Lung (tissue), 12 donors: ENCODE data around the gene ATP6AP2. TPM values are rescaled to one million over a fixed set of nuclear protein-coding genes. Genes with fewer than 3 reads are reported as not detected.

Experiments used
- ATAC-seq: fragments of 200-7000 bp; cut with Tn5 transposase; one replicate; pipeline ENCODE4 v1.9.1; 2020; ENCODE audit warnings: moderate number of reproducible peaks; ENCODE audit not compliant: insufficient read depth, low FRiP score
- DNase-seq, 3 donors: peaks; one replicate each; pipeline ENCODE4 v3.0.0-alpha.2; 2013 to 2017
- H3K27ac ChIP-seq, 2 donors: one replicate each; pipeline ENCODE4 v1.5.1; 2013; ENCODE audit warnings: mild to moderate bottlenecking in 2 of 2, moderate library complexity in 2 of 2, control low read depth in 1 of 2, inconsistent platforms in 1 of 2, low read depth in 1 of 2, low read length in 1 of 2
- H3K27me3 ChIP-seq, 3 donors: one replicate each; pipeline ENCODE4 v1.5.1; 2013; ENCODE audit warnings: low read length in 2 of 3; ENCODE audit not compliant: control insufficient read depth in 3 of 3, insufficient read depth in 3 of 3
- H3K36me3 ChIP-seq, 4 donors: one replicate each; pipeline ENCODE4 v1.5.1; 2013; ENCODE audit warnings: low read length in 4 of 4, mild to moderate bottlenecking in 1 of 4, moderate library complexity in 1 of 4; ENCODE audit not compliant: control insufficient read depth in 4 of 4, insufficient read depth in 4 of 4
- H3K4me1 ChIP-seq, 5 donors: one replicate each; pipeline ENCODE4 v1.5.1; 2013; ENCODE audit warnings: low read length in 5 of 5, mild to moderate bottlenecking in 2 of 5, moderate library complexity in 1 of 5; ENCODE audit not compliant: control insufficient read depth in 5 of 5, insufficient read depth in 5 of 5
- H3K4me3 ChIP-seq: one replicate; pipeline ENCODE4 v1.5.1; 2013; ENCODE audit warnings: mild to moderate bottlenecking, control low read depth, moderate library complexity
- H3K9ac ChIP-seq, 2 donors: one replicate each; pipeline ENCODE4 v1.5.1; 2013; ENCODE audit warnings: low read length in 2 of 2, control low read depth in 1 of 2; ENCODE audit not compliant: insufficient read depth in 1 of 2
- H3K9me3 ChIP-seq, 4 donors: one replicate each; pipeline ENCODE4 v1.5.1; 2013; ENCODE audit warnings: low read length in 3 of 4, mild to moderate bottlenecking in 1 of 4, moderate library complexity in 1 of 4; ENCODE audit not compliant: control insufficient read depth in 4 of 4, insufficient read depth in 3 of 4
- CTCF ChIP-seq: IDR thresholded peaks from 2 replicates; pipeline ENCODE4 v1.5.1; 2012; ENCODE audit warnings: mild to moderate bottlenecking; ENCODE audit errors: control extremely low read depth, extremely low read depth
- WGBS, 2 donors: extraction: QIAGEN DNeasy Blood & Tissue Kit; methylation state at CpG; one replicate each; pipeline ENCODE4 v1.1.7; 2013; 5-methylcytosine and 5-hydroxymethylcytosine counted together
- polyA plus RNA-seq, 2 donors: library from polyadenylated mRNA; stranded (reverse); fragments of 200-250 nt; gene quantifications; one replicate each; pipeline ENCODE4 v1.2.1, GENCODE V29; 2013
- total RNA-seq, 2 donors: library from RNA; depleted of rRNA in 1 of 2; stranded (reverse); fragments of >200 nt in 1 of 2; gene quantifications; one replicate each; pipeline ENCODE4 v1.2.1, GENCODE V29; 2014 to 2021
- donor health status: control.
- donor health status: control.
- donor health status: Bipolar disorder and iron deficiency.
- donor health status: healthy.
- donor health status: DM: yes; HTN: yes; CAD: no.

The ATP6AP2 gene
- total and polyA plus RNA-seq, 4 donors: 65.9 to 113 (median 106) TPM

- no peak for TF ChIP-seq CTCF
- Histone ChIP-seq H3K4me3 (no peak overlapping the region), H3K27me3 (peaks cover 0 to 33% (median 12%) of the 10 kb centered on the region in 3 donors), H3K36me3 (no peaks in the 10 kb centered on the region), H3K9ac (no peak overlapping the region), H3K9me3 (no peaks in the 10 kb centered on the region), H3K27ac (no peak overlapping the region), H3K4me1 (peaks cover 0 to 7% (median 0%) of the 10 kb centered on the region in 5 donors)
- no peak for ATAC-seq
- no peak for DNase-seq
- WGBS, 2 donors: 80 to 95% methylated on average over 4 of the region's 4 CpGs
Observed at GRCh38 chrX:40542972-40543371, 37.8 kb upstream of the ATP6AP2 start.

GRCh38 chrX:40543661-40544328, 37.0 kb upstream of the ATP6AP2 start:
- peak; percentile 80 for TF ChIP-seq CTCF
- ATAC-seq: no peak
- no peak overlapping the region for H3K9ac ChIP-seq
- peak; percentile 38 to 92 (median 87) for DNase-seq
- no peaks in the 10 kb centered on the region for H3K36me3 ChIP-seq
- no peaks in the 10 kb centered on the region for H3K9me3 ChIP-seq
- H3K4me1 ChIP-seq: peaks cover 0 to 7% (median 0%) of the 10 kb centered on the region in 5 donors
- no peak overlapping the region for H3K4me3 ChIP-seq
- H3K27ac ChIP-seq: no peak overlapping the region
- peaks cover 0 to 28% (median 10%) of the 10 kb centered on the region in 3 donors for H3K27me3 ChIP-seq
- WGBS, 2 donors: 2 to 4% methylated on average over 8 of the region's 8 CpGs

GRCh38 chrX:40544343-40545266, 36.2 kb upstream of the ATP6AP2 start:
- Histone ChIP-seq H3K36me3 (no peaks in the 10 kb centered on the region), H3K4me1 (peaks cover 0 to 7% (median 0%) of the 10 kb centered on the region in 5 donors), H3K9ac (no peak overlapping the region), H3K27me3 (peaks cover 0 to 22% (median 10%) of the 10 kb centered on the region in 3 donors), H3K4me3 (no peak overlapping the region), H3K27ac (no peak overlapping the region), H3K9me3 (no peaks in the 10 kb centered on the region)
- ATAC-seq (no peak), DNase-seq (peak; percentile 6 to 54 (median 16))
- 46 to 52% methylated on average over 13 of the region's 13 CpGs for WGBS, 2 donors
- TF ChIP-seq CTCF: no peak
